Prostate gland (tissue), 2 donors: ENCODE measurements around the gene CHCHD6. TPM values are rescaled to one million over a fixed set of nuclear protein-coding genes. Genes with fewer than 3 reads are reported as not detected.

Experiments used
- DNase-seq: peaks from one replicate; pipeline ENCODE4 v3.0.0-alpha.2; 2019; ENCODE audit warnings: low spot score
- H3K27ac ChIP-seq, 2 donors: fragments of 200-600 bp; sonication (generic); 2 replicates each; pipeline ENCODE4 v1.5.1; 2017 to 2019
- H3K27me3 ChIP-seq: fragments of 200-600 bp; sonication (generic); replicated peaks from 2 replicates; pipeline ENCODE4 v1.5.1; 2019; ENCODE audit not compliant: insufficient read depth
- H3K36me3 ChIP-seq, 2 donors: fragments of 200-600 bp; sonication (generic); 1 replicate in 1 of 2; 2 replicates in 1 of 2; pipeline versions ENCODE4 v1.5.1 to v1.8.1; 2017 to 2019
- H3K4me1 ChIP-seq: fragments of 200-600 bp; sonication (generic); replicated peaks from 2 replicates; pipeline ENCODE4 v1.5.1; 2019
- H3K4me3 ChIP-seq, 2 donors: fragments of 200-600 bp; sonication (generic); 2 replicates each; pipeline ENCODE4 v1.5.1; 2017 to 2019
- H3K9me3 ChIP-seq: fragments of 200-600 bp; sonication (generic); 2 replicates; pipeline ENCODE4 v1.5.1; 2017
- POLR2A ChIP-seq: fragments of 450-650 bp; IDR thresholded peaks from one replicate; pipeline ENCODE4 v1.6.1; 2016; ENCODE audit warnings: antibody characterized with exemption, mild to moderate bottlenecking
- POLR2AphosphoS5 ChIP-seq: sonication (generic); formaldehyde crosslinking; IDR thresholded peaks from one replicate; pipeline ENCODE4 v1.6.1; 2017; ENCODE audit warnings: antibody characterized with exemption
- WGBS: methylation state at CpG from one replicate; pipeline ENCODE4 v1.1.5; 2018; 5-methylcytosine and 5-hydroxymethylcytosine counted together
- intact Hi-C: fragments of 100-400 bp; cut with DNase I; formaldehyde crosslinking; loops from one replicate; pipeline ENCODE4 v1.14.2; 2022
- total RNA-seq, 2 donors: library from RNA; depleted of rRNA; stranded (reverse); fragments of >200 nt; gene quantifications; one replicate each; pipeline ENCODE4 v1.1.0, GENCODE V29; 2016
- TF ChIP-seq, protein P1 (sequence below), 4 experiments: fragments of 200-600 bp in 2 of 4; fragments of 450-650 bp in 2 of 4; sonication (generic) in 2 of 4; IDR thresholded peaks; 1 replicate in 3 of 4; 2 replicates in 1 of 4; pipeline ENCODE4 v1.5.1; 2016 to 2019; ENCODE audit warnings: antibody characterized with exemption in 4 of 4, mild to moderate bottlenecking in 2 of 4, moderate library complexity in 2 of 4

Gene CHCHD6
- total RNA-seq, 2 donors from 2014 or later = 13.9 to 34.4 TPM

DNA sequence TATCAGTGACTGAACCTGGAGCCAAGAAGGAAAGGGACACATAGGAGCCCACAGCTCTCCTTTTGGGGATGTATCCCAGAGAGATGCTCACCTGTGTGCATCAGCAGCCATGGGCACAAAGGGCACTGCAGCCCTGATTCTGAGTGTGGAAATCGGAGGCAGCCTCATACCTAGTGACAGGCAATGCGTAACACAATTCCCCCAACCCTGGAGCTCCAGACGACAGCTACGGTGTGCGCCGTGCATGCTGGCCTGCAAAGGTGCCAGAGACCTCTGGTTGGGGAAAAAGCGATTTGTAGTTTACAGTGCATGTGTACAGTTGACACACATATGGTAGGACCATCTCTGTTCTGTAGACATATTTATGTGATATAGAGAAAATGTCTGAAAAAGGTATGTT is 219.9 kb downstream of the CHCHD6 start:
- Histone ChIP-seq H3K27ac (no peak overlapping the region), H3K4me1 (no peaks in the 10 kb centered on the region), H3K27me3 (no peaks in the 10 kb centered on the region), H3K9me3 (no peaks in the 10 kb centered on the region), H3K36me3 (no peaks in the 10 kb centered on the region), H3K4me3 (no peak overlapping the region)
- TF ChIP-seq POLR2AphosphoS5 (no peak), POLR2A (no peak)
- TF ChIP-seq, protein P1, sequence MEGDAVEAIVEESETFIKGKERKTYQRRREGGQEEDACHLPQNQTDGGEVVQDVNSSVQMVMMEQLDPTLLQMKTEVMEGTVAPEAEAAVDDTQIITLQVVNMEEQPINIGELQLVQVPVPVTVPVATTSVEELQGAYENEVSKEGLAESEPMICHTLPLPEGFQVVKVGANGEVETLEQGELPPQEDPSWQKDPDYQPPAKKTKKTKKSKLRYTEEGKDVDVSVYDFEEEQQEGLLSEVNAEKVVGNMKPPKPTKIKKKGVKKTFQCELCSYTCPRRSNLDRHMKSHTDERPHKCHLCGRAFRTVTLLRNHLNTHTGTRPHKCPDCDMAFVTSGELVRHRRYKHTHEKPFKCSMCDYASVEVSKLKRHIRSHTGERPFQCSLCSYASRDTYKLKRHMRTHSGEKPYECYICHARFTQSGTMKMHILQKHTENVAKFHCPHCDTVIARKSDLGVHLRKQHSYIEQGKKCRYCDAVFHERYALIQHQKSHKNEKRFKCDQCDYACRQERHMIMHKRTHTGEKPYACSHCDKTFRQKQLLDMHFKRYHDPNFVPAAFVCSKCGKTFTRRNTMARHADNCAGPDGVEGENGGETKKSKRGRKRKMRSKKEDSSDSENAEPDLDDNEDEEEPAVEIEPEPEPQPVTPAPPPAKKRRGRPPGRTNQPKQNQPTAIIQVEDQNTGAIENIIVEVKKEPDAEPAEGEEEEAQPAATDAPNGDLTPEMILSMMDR (IDR thresholded peaks at IDR 0.05) = no peak
- DNase-seq = no peak
- intact Hi-C loops = no loop called here
- WGBS = 92% methylated on average over 7 of the region's 7 CpGs

DNA sequence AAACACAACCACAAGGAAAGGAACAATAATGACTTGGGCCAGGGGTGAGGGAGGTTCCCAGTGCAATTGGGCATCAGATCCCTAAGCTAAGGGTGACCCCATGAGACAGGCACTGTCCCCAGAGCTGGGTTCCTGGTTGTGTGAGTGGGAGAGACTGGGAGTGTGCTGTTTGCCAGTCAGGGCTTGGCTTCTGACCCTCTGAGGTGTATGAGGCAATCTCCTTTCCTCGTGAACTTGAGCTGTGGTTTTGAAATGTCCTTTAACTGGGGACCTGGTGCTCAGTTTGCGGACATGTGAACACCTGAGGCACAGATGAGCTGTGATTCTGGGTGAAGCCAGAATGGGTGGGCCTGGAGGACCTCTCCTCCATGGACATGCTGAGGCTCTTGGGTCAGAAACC is 220.4 kb downstream of the CHCHD6 start:
- Histone ChIP-seq H3K4me3 (no peak overlapping the region), H3K36me3 (no peaks in the 10 kb centered on the region), H3K9me3 (no peaks in the 10 kb centered on the region), H3K27me3 (no peaks in the 10 kb centered on the region), H3K4me1 (no peaks in the 10 kb centered on the region), H3K27ac (no peak overlapping the region)
- DNase-seq = no peak
- 94% methylated on average over 2 of the region's 2 CpGs for WGBS
- intact Hi-C loops = no loop called here
- TF ChIP-seq POLR2A (no peak), POLR2AphosphoS5 (no peak)
- TF ChIP-seq, protein P1 (IDR thresholded peaks at IDR 0.05) = no peak

DNA sequence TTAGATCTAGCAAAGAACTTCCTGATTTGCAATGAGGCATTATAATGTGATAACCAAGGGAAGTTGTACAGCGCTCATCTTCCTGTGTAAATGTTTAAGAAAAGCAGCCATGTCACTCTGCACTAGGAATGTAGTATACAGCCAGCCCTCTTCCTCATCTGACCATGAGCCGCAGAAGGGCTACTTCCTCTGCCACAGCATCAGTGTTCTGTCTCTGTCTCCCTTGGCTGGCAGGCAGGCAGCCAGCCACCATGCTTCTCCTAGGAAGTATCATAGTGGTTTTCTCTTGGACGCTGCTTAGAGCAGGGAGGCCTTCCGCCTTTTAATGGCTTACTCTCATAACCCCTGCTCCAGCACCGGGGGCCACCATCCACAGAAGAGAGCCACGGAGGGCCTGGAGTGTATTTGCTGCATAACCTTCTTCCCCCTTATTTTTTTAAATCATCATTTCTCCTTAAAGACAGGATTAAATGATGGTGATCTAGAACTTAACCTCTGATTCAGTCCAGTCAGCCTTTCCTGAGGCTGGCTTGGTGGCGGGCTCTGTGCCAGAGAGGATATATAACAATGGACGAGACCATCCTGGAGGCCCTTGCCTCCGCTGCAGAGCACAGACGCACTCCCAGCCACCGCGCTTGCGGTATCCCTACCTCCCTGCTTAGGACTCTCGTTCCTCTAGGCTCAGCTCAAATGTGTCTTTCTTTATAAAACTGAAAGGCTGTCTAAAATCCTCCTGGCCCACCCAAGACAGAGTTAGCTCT is 221.6 kb downstream of the CHCHD6 start:
- no peaks in the 10 kb centered on the region for H3K27me3 ChIP-seq
- TF ChIP-seq POLR2A = no peak
- TF ChIP-seq, protein P1 (IDR thresholded peaks at IDR 0.05) = no peak
- no peak for TF ChIP-seq POLR2AphosphoS5
- no peaks in the 10 kb centered on the region for H3K36me3 ChIP-seq
- 82% methylated on average over 14 of the region's 14 CpGs for WGBS
- no peak for DNase-seq
- H3K9me3 ChIP-seq = no peaks in the 10 kb centered on the region
- intact Hi-C loops = no loop called here
- no peak overlapping the region for H3K4me3 ChIP-seq
- no peaks in the 10 kb centered on the region for H3K4me1 ChIP-seq
- H3K27ac ChIP-seq = no peak overlapping the region

DNA sequence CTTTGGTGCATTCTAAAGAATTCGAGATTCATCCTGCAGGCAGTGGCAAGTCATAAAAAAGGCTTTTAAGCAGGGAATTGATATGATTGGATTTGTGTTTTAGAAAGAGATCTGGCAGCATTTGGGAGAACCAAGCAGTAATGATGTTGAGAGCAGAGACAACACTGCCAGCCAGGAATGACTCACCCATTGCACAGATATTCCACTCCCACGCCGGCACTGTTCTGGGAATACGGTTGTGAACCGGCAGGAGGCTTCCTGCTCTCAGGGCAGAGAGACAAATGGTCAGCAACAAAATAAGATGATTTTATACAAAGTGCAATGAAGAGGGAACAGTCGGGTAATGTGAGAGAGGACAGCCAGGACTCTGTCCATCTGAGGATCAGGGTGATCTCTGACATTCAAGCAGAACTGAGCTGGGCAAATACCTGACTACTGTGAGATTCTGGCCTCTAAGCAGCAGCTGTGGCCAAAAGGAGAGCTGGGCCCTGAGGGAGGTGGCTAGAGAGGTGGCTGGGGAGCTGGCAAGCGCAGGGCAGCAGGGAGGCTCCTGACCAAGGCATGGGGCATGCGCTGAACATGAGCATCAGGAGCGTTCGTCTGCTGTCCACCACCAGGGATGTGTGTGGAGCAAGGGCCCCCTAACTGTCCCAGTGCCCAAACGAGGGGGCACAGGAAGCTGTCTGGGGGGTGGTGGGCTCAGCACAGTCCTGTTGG is 222.8 kb downstream of the CHCHD6 start:
- no peak for DNase-seq
- Histone ChIP-seq H3K36me3 (no peaks in the 10 kb centered on the region), H3K4me1 (no peaks in the 10 kb centered on the region), H3K9me3 (no peaks in the 10 kb centered on the region), H3K27ac (no peak overlapping the region), H3K27me3 (no peaks in the 10 kb centered on the region), H3K4me3 (no peak overlapping the region)
- no peak for TF ChIP-seq POLR2A
- TF ChIP-seq POLR2AphosphoS5 = no peak
- TF ChIP-seq, protein P1 (IDR thresholded peaks at IDR 0.05) = no peak
- intact Hi-C loops = no loop called here
- 82% methylated on average over 11 of the region's 11 CpGs for WGBS

DNA sequence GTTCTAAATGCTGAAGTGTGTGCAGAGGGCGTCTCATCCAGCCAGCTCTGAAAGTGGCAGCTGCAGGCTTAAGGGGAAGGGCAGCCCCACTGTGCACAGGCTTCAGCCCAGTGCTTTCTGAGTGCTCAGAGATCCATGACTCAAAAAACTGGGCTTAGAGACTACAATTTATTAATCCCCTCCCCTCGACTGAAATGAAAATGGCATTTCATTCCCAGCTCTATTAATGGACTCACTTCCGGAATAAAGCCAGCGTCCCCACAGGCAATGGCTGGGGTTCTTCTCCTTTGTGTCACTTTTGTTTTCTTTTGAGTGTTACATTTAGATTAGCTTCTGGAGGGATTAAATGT is 223.3 kb downstream of the CHCHD6 start:
- no peak overlapping the region for H3K27ac ChIP-seq
- intact Hi-C loops = no loop called here
- no peak for TF ChIP-seq POLR2AphosphoS5
- TF ChIP-seq, protein P1 (IDR thresholded peaks at IDR 0.05) = no peak
- no peak for TF ChIP-seq POLR2A
- H3K4me3 ChIP-seq = no peak overlapping the region
- H3K9me3 ChIP-seq = no peaks in the 10 kb centered on the region
- no peaks in the 10 kb centered on the region for H3K4me1 ChIP-seq
- H3K27me3 ChIP-seq = no peaks in the 10 kb centered on the region
- WGBS = 67% methylated on average over 4 of the region's 4 CpGs
- no peaks in the 10 kb centered on the region for H3K36me3 ChIP-seq
- DNase-seq = no peak
